K562 (cell line): ENCODE data around the gene KLF1. TPM values are rescaled to one million over a fixed set of nuclear protein-coding genes. Genes with fewer than 3 reads are reported as not detected.
A peak's percentile ranks its signal among the peaks of the same experiment; 100 is the strongest.

Source experiments
- ARID1B ChIP-seq: fragments of 450-650 bp; IDR thresholded peaks from 2 replicates; pipeline ENCODE4 v1.6.1; 2016; ENCODE audit warnings: antibody characterized with exemption, mild to moderate bottlenecking, inconsistent platforms
- CBX5 ChIP-seq: IDR thresholded peaks from 2 replicates; pipeline ENCODE4 v1.6.1; 2014; ENCODE audit warnings: low read depth, borderline replicate concordance
- ESRRA ChIP-seq: fragments of 450-650 bp; IDR thresholded peaks from 2 replicates; pipeline ENCODE4 v1.6.1; 2014; ENCODE audit warnings: low read depth, mild to moderate bottlenecking, moderate library complexity, borderline replicate concordance
- ETV1 ChIP-seq: fragments of 450-650 bp; conservative IDR thresholded peaks from 2 replicates; pipeline ENCODE4 v1.6.1; 2016; ENCODE audit warnings: missing genetic modification characterization, control low read depth, low read depth, missing compliant biosample characterization
- IRF1 ChIP-seq: sonication (generic); formaldehyde crosslinking; IDR thresholded peaks from 2 replicates; pipeline ENCODE4 v1.8.0; 2022; ENCODE audit warnings: missing genetic modification reagents, mild to moderate bottlenecking, borderline replicate concordance
- KDM4B ChIP-seq, 2 experiments: fragments of 450-650 bp in 1 of 2; sonication (generic) in 1 of 2; IDR thresholded peaks; 2 replicates each; pipeline ENCODE4 v1.6.1; 2016 to 2017; ENCODE audit warnings: borderline replicate concordance in 2 of 2, antibody characterized with exemption in 1 of 2, low read depth in 1 of 2, mild to moderate bottlenecking in 1 of 2
- MAZ ChIP-seq, 2 experiments: fragments of 450-650 bp in 1 of 2; sonication (generic) in 1 of 2; formaldehyde crosslinking; IDR thresholded peaks in 1 of 2; conservative IDR thresholded peaks in 1 of 2; 2 replicates each; pipeline versions ENCODE4 v1.4.0 to v1.5.0; 2020; ENCODE audit warnings: mild to moderate bottlenecking in 1 of 2, missing genetic modification reagents in 1 of 2
- MNT ChIP-seq, 2 experiments: fragments of 450-650 bp; conservative IDR thresholded peaks; 2 replicates each; pipeline ENCODE4 v1.6.1; 2017; ENCODE audit warnings: mild to moderate bottlenecking in 2 of 2, moderate library complexity in 2 of 2
- MYBL2 ChIP-seq, 2 experiments: fragments of 450-650 bp in 1 of 2; sonication (generic) in 1 of 2; formaldehyde crosslinking in 1 of 2; IDR thresholded peaks; 2 replicates each; pipeline versions ENCODE4 v1.6.1 to v1.8.1; 2017 to 2022; ENCODE audit warnings: borderline replicate concordance in 1 of 2, inconsistent platforms in 1 of 2, low read depth in 1 of 2, mild to moderate bottlenecking in 1 of 2, missing genetic modification reagents in 1 of 2, moderate library complexity in 1 of 2
- NCOR1 ChIP-seq: fragments of 450-650 bp; IDR thresholded peaks from 2 replicates; pipeline ENCODE4 v1.6.1; 2016; ENCODE audit warnings: mild to moderate bottlenecking, moderate library complexity
- NRF1 ChIP-seq, 2 experiments: fragments of 450-650 bp; IDR thresholded peaks in 1 of 2; conservative IDR thresholded peaks in 1 of 2; 2 replicates each; pipeline ENCODE4 v1.6.1; 2014; ENCODE audit warnings: mild to moderate bottlenecking in 2 of 2
- POLR2A ChIP-seq: fragments of 450-650 bp; conservative IDR thresholded peaks from 2 replicates; pipeline ENCODE4 v1.6.1; 2016
- SMAD1 ChIP-seq: fragments of 150-350 bp; IDR thresholded peaks from 2 replicates; pipeline ENCODE4 v1.6.1; 2014; ENCODE audit warnings: low read length, low read depth; ENCODE audit not compliant: partially characterized antibody
- SMAD3 ChIP-seq: fragments of 450-650 bp; formaldehyde crosslinking; conservative IDR thresholded peaks from 2 replicates; pipeline ENCODE4 v1.4.0; 2020; ENCODE audit warnings: mild to moderate bottlenecking
- STAT5A ChIP-seq: IDR thresholded peaks from 2 replicates; pipeline ENCODE4 v1.6.1; 2012; ENCODE audit warnings: low read length, inconsistent platforms, borderline replicate concordance
- TAF1 ChIP-seq: IDR thresholded peaks from 2 replicates; pipeline ENCODE4 v1.6.1; 2011; ENCODE audit warnings: mild to moderate bottlenecking, low read length, moderate library complexity; ENCODE audit not compliant: insufficient read depth, control insufficient read depth, severe bottlenecking; ENCODE audit errors: extremely low read depth
- ZBTB49 ChIP-seq: sonication (generic); formaldehyde crosslinking; IDR thresholded peaks from 2 replicates; pipeline ENCODE4 v1.8.0; 2022; ENCODE audit warnings: missing genetic modification reagents, mild to moderate bottlenecking, borderline replicate concordance
- ZC3H8 ChIP-seq: fragments of 450-650 bp; IDR thresholded peaks from 2 replicates; pipeline ENCODE4 v1.6.1; 2017
- ZNF398 ChIP-seq: fragments of 250-450 bp; sonication (Bioruptor Pico); IDR thresholded peaks from 2 replicates; pipeline ENCODE4 v1.8.0; 2021; ENCODE audit warnings: moderate library complexity, mild to moderate bottlenecking, inconsistent platforms
- ZNF717 ChIP-seq: fragments of 250-450 bp; sonication (Bioruptor Pico); IDR thresholded peaks from 2 replicates; pipeline ENCODE4 v1.5.0; 2021
- ZSCAN29 ChIP-seq: fragments of 450-650 bp; IDR thresholded peaks from 2 replicates; pipeline ENCODE4 v1.6.1; 2017
- polyA plus RNA-seq, 8 experiments: library from polyadenylated mRNA; depleted of rRNA in 4 of 8; stranded (reverse) in 5 of 8; unstranded in 3 of 8; fragments of >200 nt; fragmentation: Nextera tagmentation in 2 of 8; fragmentation: Illumina TruSeq in 1 of 8; extraction: Ambion mirVana in 2 of 8; extraction: Trizol in 1 of 8; gene quantifications; 2 replicates each; pipeline versions ENCODE4 v1.2.1 to v1.2.3, GENCODE V29; 2011 to 2014; ENCODE audit warnings: inconsistent platforms in 1 of 8, missing spikeins in 1 of 8
- total RNA-seq, 7 experiments: library from RNA; depleted of rRNA in 6 of 7; stranded (reverse); fragments of >200 nt in 6 of 7; fragmentation: Illumina TruSeq in 2 of 7; extraction: Trizol in 2 of 7; gene quantifications; 2 replicates each; pipeline versions ENCODE4 v1.2.1 to v1.2.3, GENCODE V29; 2011 to 2021; ENCODE audit warnings: low replicate concordance in 1 of 7

The KLF1 gene
- total and polyA plus RNA-seq, 9 of the 15 experiments (the other 6 are each of a cell fraction or from before 2014, with no cell fraction given): 8.4 to 163 (median 47.3) TPM

- TF ChIP-seq ZNF398 (CRISPR knock-in tag): no peak
- no peak for TF ChIP-seq MYBL2 (IDR thresholded peaks at IDR 0.05; ENCODE audit: low read depth)
- TF ChIP-seq MYBL2 (CRISPR knock-in tag; IDR thresholded peaks at IDR 0.05; ENCODE audit: borderline replicate concordance): no peak
- TF ChIP-seq ZC3H8: no peak
- no peak for TF ChIP-seq CBX5
- TF ChIP-seq POLR2A: peak; percentile 79
- TF ChIP-seq IRF1 (CRISPR knock-in tag): 0 out of 2 replicates have a peak, but pooled peaks have one; percentile 20
- no peak for TF ChIP-seq ZSCAN29
- TF ChIP-seq MNT (conservative IDR thresholded peaks at IDR 0.05): peak; percentile 77 to 82
- no peak for TF ChIP-seq ETV1 (tag)
- 0 out of 2 replicates have a peak, but pooled peaks have one; percentile 8 for TF ChIP-seq NCOR1
- TF ChIP-seq ZBTB49 (CRISPR knock-in tag): 0 out of 2 replicates have a peak, but pooled peaks have one; percentile 69
- no peak for TF ChIP-seq SMAD3 (CRISPR knock-in tag)
- TF ChIP-seq MAZ (CRISPR knock-in tag; conservative IDR thresholded peaks at IDR 0.05 in 1 of 2, IDR thresholded peaks at IDR 0.05 in 1 of 2): peak; percentile 32 to 85; a peak in 3 of 4 replicates
- TF ChIP-seq NRF1 (conservative IDR thresholded peaks at IDR 0.05 in 1 of 2, IDR thresholded peaks at IDR 0.05 in 1 of 2): peak; percentile 84 to 86
- TF ChIP-seq SMAD1: peak; percentile 33
- peak; percentile 37 for TF ChIP-seq TAF1
- peak; percentile 36; the same call in 1 of the 2 replicates for TF ChIP-seq ARID1B
- TF ChIP-seq STAT5A: no peak
- TF ChIP-seq ESRRA: 0 out of 2 replicates have a peak, but pooled peaks have one; percentile 27
- TF ChIP-seq ZNF717: no peak
- 0 out of 4 replicates have a peak, but pooled peaks of 1 of the 2 experiments have one; percentile 18 for TF ChIP-seq KDM4B (IDR thresholded peaks at IDR 0.05; ENCODE audit: borderline replicate concordance in 2 of 2, low read depth in 1 of 2)
Observed at GRCh38 chr19:12881172-12881808, 5.7 kb downstream of the KLF1 start, which contains the start of gene DNASE2 (continued).
